Activated CD4-positive, alpha-beta T cell treated with anti-CD3 and anti-CD28 coated beads, Interleukin-2, amount 10 ng/mL, durations not matched to agents 24 days and 14 days (primary cell): ENCODE measurements around the gene CALN1. TPM values are rescaled to one million over a fixed set of nuclear protein-coding genes. Genes with fewer than 3 reads are reported as not detected.

Source experiments
- DNase-seq: peaks from one replicate; pipeline ENCODE4 v3.0.0; 2022
- H3K27ac Mint-ChIP-seq: one replicate; pipeline ENCODE4 v1.8.0; 2022; ENCODE audit warnings: mild to moderate bottlenecking, mixed read lengths
- H3K27me3 Mint-ChIP-seq: one replicate; pipeline ENCODE4 v1.8.0; 2022; ENCODE audit warnings: mixed read lengths
- H3K36me3 Mint-ChIP-seq: one replicate; pipeline ENCODE4 v1.8.0; 2022; ENCODE audit warnings: low read depth, mild to moderate bottlenecking, mixed read lengths
- H3K4me1 Mint-ChIP-seq: one replicate; pipeline ENCODE4 v1.8.0; 2021; ENCODE audit warnings: mixed read lengths
- H3K4me3 Mint-ChIP-seq: one replicate; pipeline ENCODE4 v1.8.0; 2022; ENCODE audit warnings: mild to moderate bottlenecking, moderate library complexity, mixed read lengths
- H3K9me3 Mint-ChIP-seq: one replicate; pipeline ENCODE4 v1.8.0; 2021; ENCODE audit warnings: mixed read lengths
- intact Hi-C: fragments of 100-400 bp; cut with micrococcal nuclease; formaldehyde crosslinking; loops from one replicate; pipeline ENCODE4 v1.15.1; 2023
- total RNA-seq: library from RNA; stranded (reverse); gene quantifications from 2 replicates; pipeline ENCODE4 v1.2.3, GENCODE V29; 2022

The CALN1 gene
- total RNA-seq, 1 donor from 2014 or later = not detected

DNA sequence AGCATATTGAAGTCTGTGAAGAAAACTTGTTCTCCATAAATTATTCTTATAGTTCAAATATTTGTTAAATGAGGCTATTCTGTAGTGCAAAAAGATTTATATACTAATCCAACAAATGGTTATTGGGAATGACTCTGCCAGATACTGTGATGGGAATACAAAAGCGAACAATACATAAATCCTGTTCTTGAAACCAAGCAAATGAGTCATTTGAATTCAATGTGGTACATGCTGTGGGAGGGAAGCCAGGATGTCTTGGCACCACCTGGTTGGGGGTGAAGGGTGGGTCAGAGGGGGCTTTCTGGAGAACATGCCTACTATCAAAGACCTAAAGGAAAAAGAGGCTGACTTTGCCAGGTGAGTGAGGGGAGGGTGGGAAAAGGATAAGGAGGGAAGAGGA, 594.2 kb downstream of the CALN1 start:
- H3K4me3 Mint-ChIP-seq = no peak overlapping the region
- intact Hi-C loops = no loop called here
- H3K9me3 Mint-ChIP-seq = peaks cover 15% of the 10 kb centered on the region
- no peaks in the 10 kb centered on the region for H3K27me3 Mint-ChIP-seq
- no peaks in the 10 kb centered on the region for H3K36me3 Mint-ChIP-seq
- no peak for DNase-seq
- no peak overlapping the region for H3K27ac Mint-ChIP-seq
- H3K4me1 Mint-ChIP-seq = no peaks in the 10 kb centered on the region

DNA sequence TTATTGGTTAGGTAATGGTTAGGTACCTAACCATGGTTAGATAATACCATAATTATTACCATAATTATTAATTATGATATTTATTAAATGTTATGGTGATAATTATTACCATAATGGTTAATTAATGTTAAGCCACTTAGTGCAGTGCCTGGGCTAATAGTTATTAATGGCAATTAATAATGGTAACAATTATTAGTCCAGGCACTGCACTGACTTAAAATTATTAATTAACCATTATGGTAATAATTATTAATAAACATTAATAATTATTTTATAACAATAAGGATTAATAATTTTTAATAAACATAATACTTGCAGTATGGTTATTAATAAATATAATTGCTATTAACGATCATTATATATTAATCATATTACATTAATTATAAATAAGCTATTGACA, 604.0 kb downstream of the CALN1 start:
- no peaks in the 10 kb centered on the region for H3K36me3 Mint-ChIP-seq
- intact Hi-C loops = no loop called here
- no peak for DNase-seq

DNA sequence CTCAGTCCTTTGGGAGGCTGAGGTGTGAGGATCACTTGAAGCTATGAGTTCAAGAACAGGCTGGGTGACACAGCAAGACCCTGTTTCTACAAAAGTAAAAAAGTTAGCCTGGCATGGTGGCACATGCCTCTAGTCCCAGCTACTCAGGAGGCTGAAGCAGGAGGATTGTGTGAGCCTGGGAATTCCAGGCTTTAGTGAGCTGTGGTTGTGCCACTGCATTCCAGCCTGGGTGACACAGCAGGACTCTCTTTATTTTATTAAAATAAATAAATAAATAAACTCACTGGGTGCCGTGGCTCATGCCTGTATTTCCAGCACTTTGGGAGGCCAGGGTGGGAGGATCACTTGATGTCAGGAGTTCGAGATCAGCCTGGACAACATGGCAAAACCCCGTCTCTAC, 607.9 kb downstream of the CALN1 start:
- no peaks in the 10 kb centered on the region for H3K27me3 Mint-ChIP-seq
- peaks cover 4% of the 10 kb centered on the region for H3K9me3 Mint-ChIP-seq
- no peaks in the 10 kb centered on the region for H3K4me1 Mint-ChIP-seq
- DNase-seq = no peak
- no peak overlapping the region for H3K4me3 Mint-ChIP-seq
- no peak overlapping the region for H3K27ac Mint-ChIP-seq
- no peaks in the 10 kb centered on the region for H3K36me3 Mint-ChIP-seq
- intact Hi-C loops = no loop called here

More for the DNA sequence above, 604.0 kb downstream of the CALN1 start:
- Mint-ChIP-seq H3K4me3 (no peak overlapping the region), H3K9me3 (peaks cover 4% of the 10 kb centered on the region), H3K4me1 (no peaks in the 10 kb centered on the region), H3K27ac (no peak overlapping the region), H3K27me3 (no peaks in the 10 kb centered on the region)

DNA sequence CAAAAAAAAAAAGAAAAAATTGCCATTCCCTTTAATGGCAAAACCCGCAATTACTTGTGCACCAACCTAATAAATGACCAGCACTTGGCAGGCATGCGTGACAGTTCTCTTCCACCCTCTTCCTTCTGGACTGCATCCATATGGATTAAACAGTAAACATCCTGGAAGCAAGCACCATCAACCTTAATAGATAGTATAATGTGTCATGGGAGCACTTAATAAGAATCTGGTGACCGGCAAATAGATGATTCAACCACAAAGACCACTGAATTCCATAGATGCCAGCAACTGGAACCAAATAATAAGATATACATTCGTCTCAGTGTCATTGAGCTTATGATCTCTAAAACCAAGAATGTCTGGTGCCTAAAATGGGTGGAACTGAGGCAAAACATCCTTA, 610.2 kb downstream of the CALN1 start:
- Mint-ChIP-seq H3K4me3 (no peak overlapping the region), H3K36me3 (no peaks in the 10 kb centered on the region), H3K4me1 (no peaks in the 10 kb centered on the region), H3K9me3 (peaks cover 4% of the 10 kb centered on the region), H3K27me3 (no peaks in the 10 kb centered on the region), H3K27ac (no peak overlapping the region)
- DNase-seq = no peak
- intact Hi-C loops = no loop called here

DNA sequence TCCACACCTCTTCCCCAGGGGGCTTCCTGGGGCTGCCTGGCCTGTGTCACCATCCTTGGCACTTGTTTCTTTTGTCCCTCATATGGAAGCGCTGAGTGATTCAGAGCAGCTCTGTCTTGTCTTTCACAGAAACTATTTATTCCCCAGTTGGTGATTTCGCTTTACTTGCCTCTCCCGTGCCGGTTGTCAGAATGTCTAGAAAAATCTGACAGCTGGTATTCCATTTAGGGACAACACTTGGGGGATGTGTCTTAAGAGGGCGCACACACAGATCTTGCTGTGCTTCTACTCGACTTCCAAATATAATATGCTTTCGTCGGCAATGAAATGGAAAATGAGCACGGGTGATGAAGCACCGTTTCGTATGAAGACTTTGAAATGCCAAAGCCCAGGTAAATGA, 611.8 kb downstream of the CALN1 start:
- Mint-ChIP-seq H3K36me3 (no peaks in the 10 kb centered on the region), H3K9me3 (peaks cover 4% of the 10 kb centered on the region), H3K27me3 (no peaks in the 10 kb centered on the region), H3K4me1 (no peaks in the 10 kb centered on the region), H3K4me3 (no peak overlapping the region), H3K27ac (no peak overlapping the region)
- intact Hi-C loops = no loop called here
- no peak for DNase-seq

DNA sequence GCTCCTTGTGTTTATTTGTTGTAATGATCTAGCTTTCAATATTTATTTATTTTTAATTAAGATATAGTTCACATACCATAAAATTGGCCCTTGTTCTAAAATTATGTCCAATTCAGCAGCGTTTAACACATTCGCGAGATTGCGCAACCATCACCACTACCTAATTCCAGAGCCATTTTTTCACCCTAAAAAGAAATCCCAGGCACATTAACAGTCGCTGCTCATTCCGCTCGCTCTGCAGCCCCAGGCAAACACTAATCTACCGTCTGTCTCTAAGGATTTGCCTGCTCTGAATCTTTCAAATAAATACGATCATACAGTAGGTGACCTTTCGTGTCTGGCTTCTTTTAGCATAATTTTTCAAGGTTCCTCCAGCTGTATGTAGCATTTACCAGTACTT, 616.7 kb downstream of the CALN1 start:
- Mint-ChIP-seq H3K4me3 (no peak overlapping the region), H3K4me1 (no peaks in the 10 kb centered on the region), H3K27me3 (no peaks in the 10 kb centered on the region), H3K27ac (no peak overlapping the region), H3K36me3 (no peaks in the 10 kb centered on the region), H3K9me3 (peaks cover 9% of the 10 kb centered on the region)
- no peak for DNase-seq
- intact Hi-C loops = no loop called here

DNA sequence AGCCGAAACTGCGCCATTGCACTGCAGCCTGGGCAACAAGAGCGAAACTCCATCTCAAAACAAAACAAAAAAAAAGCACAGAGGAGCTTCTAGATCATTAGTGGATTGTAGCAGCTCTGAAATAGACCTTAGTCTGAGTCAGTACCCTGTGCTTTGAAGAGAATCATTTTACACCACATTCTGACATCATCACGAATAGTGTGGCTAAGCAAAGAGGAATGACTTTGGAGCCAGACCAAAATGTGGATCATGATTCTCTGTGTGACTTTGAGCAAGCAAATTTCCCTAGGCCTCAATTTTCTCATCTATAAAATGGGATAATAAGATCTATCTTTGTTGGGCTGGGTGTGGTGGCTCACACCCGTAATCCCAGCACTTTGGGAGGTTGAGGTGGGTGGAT, 618.9 kb downstream of the CALN1 start:
- no peaks in the 10 kb centered on the region for H3K4me1 Mint-ChIP-seq
- intact Hi-C loops = no loop called here
- no peaks in the 10 kb centered on the region for H3K27me3 Mint-ChIP-seq
- H3K9me3 Mint-ChIP-seq = peaks cover 15% of the 10 kb centered on the region
- H3K4me3 Mint-ChIP-seq = no peak overlapping the region
- DNase-seq = no peak
- H3K27ac Mint-ChIP-seq = no peak overlapping the region
- H3K36me3 Mint-ChIP-seq = no peaks in the 10 kb centered on the region

DNA sequence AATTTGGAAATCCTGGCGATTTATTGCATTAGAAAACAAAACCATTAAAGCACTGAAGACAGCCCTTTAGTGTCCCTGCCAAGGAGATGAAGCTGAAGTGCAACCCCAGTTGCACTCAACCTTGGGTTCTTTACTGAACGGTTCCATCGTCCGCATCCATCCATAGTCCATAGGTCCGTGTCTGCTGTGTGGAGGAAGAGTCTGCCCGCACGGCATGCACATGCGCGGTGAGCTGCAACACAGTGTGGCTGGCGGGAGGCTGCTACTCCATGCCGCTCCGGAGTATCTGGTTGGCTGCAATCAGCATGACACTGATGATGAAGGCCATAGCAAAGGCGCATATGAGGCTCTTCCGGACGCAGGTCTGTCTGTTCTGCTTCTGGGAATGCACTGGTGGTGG, 624.6 kb downstream of the CALN1 start:
- intact Hi-C loops = no loop called here
- no peak for DNase-seq
- Mint-ChIP-seq H3K36me3 (no peaks in the 10 kb centered on the region), H3K9me3 (peaks cover 19% of the 10 kb centered on the region), H3K27me3 (no peaks in the 10 kb centered on the region), H3K27ac (no peak overlapping the region), H3K4me1 (no peaks in the 10 kb centered on the region), H3K4me3 (no peak overlapping the region)

DNA sequence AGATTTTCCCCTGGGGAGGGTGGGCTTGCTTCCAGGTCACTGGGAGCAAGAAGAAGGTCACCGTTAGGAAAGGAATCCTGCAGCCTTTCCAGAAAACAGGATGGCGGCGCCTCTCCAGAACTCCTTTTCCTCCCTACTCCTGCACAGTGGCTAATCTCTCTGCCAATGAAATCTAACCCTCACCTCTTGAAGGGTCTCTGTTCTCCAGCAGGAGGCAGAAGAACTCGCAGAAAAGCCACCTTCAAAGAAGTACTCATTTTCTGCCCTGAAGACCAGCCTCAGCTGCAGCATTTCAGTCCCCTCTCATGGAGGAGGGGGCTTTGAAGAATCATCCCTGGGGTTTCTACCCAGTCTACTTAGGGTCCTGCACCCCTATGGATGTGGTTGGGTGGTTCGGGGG, 626.9 kb downstream of the CALN1 start:
- Mint-ChIP-seq H3K4me3 (no peak overlapping the region), H3K27me3 (no peaks in the 10 kb centered on the region), H3K4me1 (no peaks in the 10 kb centered on the region), H3K9me3 (peaks cover 20% of the 10 kb centered on the region), H3K27ac (no peak overlapping the region), H3K36me3 (no peaks in the 10 kb centered on the region)
- intact Hi-C loops = no loop called here
- DNase-seq = no peak

DNA sequence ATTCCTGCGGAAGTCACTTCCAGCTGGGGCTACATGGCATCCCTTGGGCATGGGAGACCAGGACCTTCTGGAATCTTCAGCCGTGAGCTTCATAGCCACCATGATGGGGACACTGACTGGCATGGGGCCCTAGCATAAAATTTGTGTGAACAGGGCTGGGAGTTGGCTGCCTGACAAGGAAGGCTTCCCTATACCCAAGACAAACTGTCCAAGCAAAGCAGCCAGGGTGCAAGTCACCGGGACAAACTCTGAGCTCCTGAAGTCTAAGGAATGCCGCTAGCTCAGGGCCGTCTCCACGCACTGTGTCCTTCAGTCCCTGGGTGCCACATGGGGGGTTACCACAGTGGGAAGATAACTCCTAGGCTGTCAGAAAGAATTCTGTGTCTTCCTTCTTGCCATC, 627.4 kb downstream of the CALN1 start:
- peaks cover 15% of the 10 kb centered on the region for H3K9me3 Mint-ChIP-seq
- intact Hi-C loops = no loop called here
- H3K4me1 Mint-ChIP-seq = no peaks in the 10 kb centered on the region
- H3K4me3 Mint-ChIP-seq = no peak overlapping the region
- no peaks in the 10 kb centered on the region for H3K27me3 Mint-ChIP-seq
- no peaks in the 10 kb centered on the region for H3K36me3 Mint-ChIP-seq
- DNase-seq = no peak
- H3K27ac Mint-ChIP-seq = no peak overlapping the region

DNA sequence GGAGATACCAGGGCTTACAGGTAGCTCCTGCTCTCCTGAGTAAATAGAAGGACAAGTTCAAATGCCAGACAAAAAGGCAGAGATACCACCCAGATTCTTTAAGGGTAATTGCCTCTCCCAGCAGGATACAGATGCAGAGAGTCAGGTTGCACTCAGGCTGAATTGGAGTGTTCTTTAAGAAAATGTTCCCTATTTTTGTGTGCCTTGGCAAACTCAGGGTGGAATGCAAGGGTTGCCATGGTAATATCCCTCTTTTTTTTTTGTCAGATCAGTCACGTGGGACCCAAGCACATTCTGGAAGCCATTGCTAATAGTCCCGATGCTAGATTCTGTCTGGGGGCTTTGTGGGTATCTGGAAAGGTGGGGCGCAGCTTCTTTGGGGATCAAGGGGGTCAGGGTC, 628.0 kb downstream of the CALN1 start:
- Mint-ChIP-seq H3K4me3 (no peak overlapping the region), H3K27me3 (no peaks in the 10 kb centered on the region), H3K4me1 (no peaks in the 10 kb centered on the region), H3K36me3 (no peaks in the 10 kb centered on the region), H3K27ac (no peak overlapping the region), H3K9me3 (peaks cover 15% of the 10 kb centered on the region)
- intact Hi-C loops = no loop called here
- no peak for DNase-seq

DNA sequence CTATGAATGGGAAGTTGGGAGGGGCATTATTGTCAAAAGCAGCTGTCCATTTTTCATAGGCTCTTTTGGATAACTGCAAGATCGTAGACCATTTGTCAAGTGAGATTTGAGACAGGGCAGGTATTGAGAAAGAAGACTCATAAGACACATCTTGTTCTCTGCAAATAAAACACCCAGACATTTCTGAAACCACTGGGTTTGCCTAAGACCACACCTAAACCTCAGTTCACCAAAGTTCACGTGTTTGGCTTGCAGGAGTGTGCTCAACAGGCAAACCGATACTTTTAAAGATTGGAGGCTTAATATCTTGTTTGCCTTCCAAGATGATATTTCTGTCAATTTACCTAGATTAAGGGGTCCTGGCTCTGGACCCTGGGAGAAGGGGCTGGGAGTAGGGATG, 628.4 kb downstream of the CALN1 start:
- Mint-ChIP-seq H3K9me3 (peaks cover 15% of the 10 kb centered on the region), H3K36me3 (no peaks in the 10 kb centered on the region), H3K27me3 (no peaks in the 10 kb centered on the region), H3K27ac (no peak overlapping the region), H3K4me3 (no peak overlapping the region), H3K4me1 (no peaks in the 10 kb centered on the region)
- no peak for DNase-seq
- intact Hi-C loops = no loop called here

DNA sequence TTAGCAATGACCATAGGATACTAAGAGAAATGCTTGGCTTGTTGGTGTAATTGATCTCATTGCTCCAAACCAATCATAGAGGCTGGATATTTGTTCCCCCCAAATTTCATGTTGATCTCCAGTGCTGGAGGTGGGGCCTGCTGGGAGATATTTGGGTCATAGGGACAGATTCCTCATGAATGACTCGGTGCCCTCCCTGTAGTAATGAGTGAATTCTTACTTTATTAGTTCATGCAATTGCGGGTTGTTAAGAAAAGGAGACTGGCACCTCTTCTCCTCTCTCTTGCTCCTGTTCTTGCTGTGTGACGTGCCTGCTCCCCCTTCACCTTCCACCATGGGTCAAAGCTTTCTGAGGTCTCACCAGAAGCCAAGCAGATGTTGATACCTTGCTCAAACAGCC, 630.1 kb downstream of the CALN1 start:
- Mint-ChIP-seq H3K27me3 (no peaks in the 10 kb centered on the region), H3K9me3 (peaks cover 8% of the 10 kb centered on the region), H3K4me3 (no peak overlapping the region), H3K36me3 (no peaks in the 10 kb centered on the region), H3K27ac (no peak overlapping the region), H3K4me1 (no peaks in the 10 kb centered on the region)
- intact Hi-C loops = no loop called here
- no peak for DNase-seq

DNA sequence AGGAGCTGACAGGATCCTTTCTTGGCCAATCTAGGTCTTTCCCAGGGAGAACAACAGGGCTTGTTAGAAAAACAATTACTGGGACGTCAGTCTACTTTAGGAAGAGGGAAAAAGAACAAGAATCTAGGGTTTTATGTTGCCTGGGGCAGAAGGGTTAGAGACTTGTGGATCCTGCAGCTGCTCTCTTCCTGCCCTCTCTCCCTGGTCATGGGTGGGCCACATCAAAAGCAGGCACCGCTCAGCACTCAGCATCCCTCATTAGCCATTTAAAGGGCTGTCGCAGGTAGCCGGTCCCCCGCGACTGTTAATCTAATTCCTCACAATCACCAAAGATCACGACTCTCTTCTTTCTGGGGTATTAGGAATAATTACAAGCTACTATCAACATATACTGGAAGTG, 631.9 kb downstream of the CALN1 start:
- intact Hi-C loops = no loop called here
- DNase-seq = no peak
- no peaks in the 10 kb centered on the region for H3K27me3 Mint-ChIP-seq
- no peak overlapping the region for H3K4me3 Mint-ChIP-seq
- no peaks in the 10 kb centered on the region for H3K36me3 Mint-ChIP-seq
- H3K9me3 Mint-ChIP-seq = peaks cover 5% of the 10 kb centered on the region
- no peak overlapping the region for H3K27ac Mint-ChIP-seq
- no peaks in the 10 kb centered on the region for H3K4me1 Mint-ChIP-seq

DNA sequence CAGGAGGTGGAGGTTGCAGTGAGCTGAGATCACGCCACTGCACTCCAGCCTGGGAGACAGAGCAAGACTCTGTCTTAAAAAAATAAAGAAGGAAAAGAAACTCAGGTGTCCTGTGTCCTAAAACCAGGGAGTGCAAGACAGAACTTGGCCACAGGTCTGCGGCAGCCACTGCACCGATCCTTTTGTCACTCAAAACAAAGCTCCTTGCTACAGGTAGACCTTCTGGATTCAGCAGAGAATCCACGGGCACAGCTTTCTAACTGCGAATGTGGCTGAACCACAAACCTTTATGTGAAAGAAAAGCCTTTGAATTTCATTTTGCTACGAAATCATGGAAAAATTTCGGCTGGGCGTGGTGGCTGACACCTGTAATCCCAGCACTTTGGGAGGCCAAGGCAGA, 634.9 kb downstream of the CALN1 start:
- DNase-seq = no peak
- intact Hi-C loops = no loop called here
- H3K9me3 Mint-ChIP-seq = peaks cover 5% of the 10 kb centered on the region
- no peak overlapping the region for H3K27ac Mint-ChIP-seq
- H3K4me1 Mint-ChIP-seq = no peaks in the 10 kb centered on the region
- H3K4me3 Mint-ChIP-seq = no peak overlapping the region
- H3K36me3 Mint-ChIP-seq = no peaks in the 10 kb centered on the region
- no peaks in the 10 kb centered on the region for H3K27me3 Mint-ChIP-seq

DNA sequence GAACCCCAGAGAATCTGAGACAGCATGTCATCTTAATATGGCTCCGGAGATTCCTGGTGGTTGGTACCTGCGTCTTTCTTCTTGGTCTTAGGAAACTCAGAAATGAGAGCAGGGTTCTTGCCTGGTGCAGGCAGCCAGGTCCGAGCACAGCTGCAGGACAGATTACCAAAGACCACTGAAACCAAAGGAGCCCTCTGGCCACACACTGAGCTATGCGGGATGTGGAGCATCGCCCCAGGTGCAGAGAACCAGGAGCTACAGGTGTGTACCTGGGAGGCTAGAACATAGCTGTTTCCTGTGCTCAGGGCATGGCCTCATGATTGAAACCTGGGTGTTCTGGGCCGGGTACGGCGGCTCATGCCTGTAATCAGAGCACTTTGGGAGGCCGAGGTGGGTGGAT, 635.4 kb downstream of the CALN1 start:
- intact Hi-C loops = no loop called here
- Mint-ChIP-seq H3K27me3 (no peaks in the 10 kb centered on the region), H3K4me3 (no peak overlapping the region), H3K4me1 (no peaks in the 10 kb centered on the region), H3K27ac (no peak overlapping the region), H3K36me3 (no peaks in the 10 kb centered on the region), H3K9me3 (peaks cover 5% of the 10 kb centered on the region)
- no peak for DNase-seq
